GM23338 (cell line): ENCODE results near the gene CNTN1.

Experiments
- CREB1 ChIP-seq: fragments of 250-450 bp; sonication (Bioruptor Pico); IDR thresholded peaks from 2 replicates; pipeline ENCODE4 v1.5.0; 2020; ENCODE audit warnings: low read depth, mild to moderate bottlenecking, moderate library complexity
- EZH2 ChIP-seq: fragments of 200-600 bp; sonication (generic); IDR thresholded peaks from one replicate; pipeline ENCODE4 v1.8.0; 2017; ENCODE audit warnings: antibody characterized with exemption, mild to moderate bottlenecking, low read depth; ENCODE audit not compliant: unreplicated experiment
- EZH2phosphoT487 ChIP-seq: fragments of 200-600 bp; sonication (generic); IDR thresholded peaks from one replicate; pipeline ENCODE4 v1.8.1; 2018; ENCODE audit warnings: antibody characterized with exemption; ENCODE audit not compliant: unreplicated experiment
- JUNB ChIP-seq: IDR thresholded peaks from one replicate; pipeline ENCODE4 v1.6.1; 2016; ENCODE audit warnings: antibody characterized with exemption; ENCODE audit not compliant: unreplicated experiment
- NANOG ChIP-seq: IDR thresholded peaks from 2 replicates; pipeline ENCODE4 v1.6.1; 2016; ENCODE audit warnings: antibody characterized with exemption, borderline replicate concordance
- POLR2AphosphoS5 ChIP-seq: IDR thresholded peaks from 2 replicates; pipeline ENCODE4 v1.6.1; 2016; ENCODE audit warnings: antibody characterized with exemption, low read depth
- STAT1 ChIP-seq: IDR thresholded peaks from one replicate; pipeline ENCODE4 v1.6.1; 2016; ENCODE audit warnings: antibody characterized with exemption; ENCODE audit not compliant: unreplicated experiment
- ZNF114 ChIP-seq: fragments of 250-450 bp; sonication (Bioruptor Pico); IDR thresholded peaks from 2 replicates; pipeline ENCODE4 v1.5.0; 2020; ENCODE audit warnings: mild to moderate bottlenecking, moderate library complexity
- ZNF331 ChIP-seq: fragments of 250-450 bp; sonication (Bioruptor Pico); IDR thresholded peaks from 2 replicates; pipeline ENCODE4 v1.5.0; 2020; ENCODE audit warnings: low read depth, mild to moderate bottlenecking, moderate library complexity
- TF ChIP-seq, protein P1 (sequence below), 2 experiments: fragments of 200-600 bp in 1 of 2; sonication (generic) in 1 of 2; conservative IDR thresholded peaks; 2 replicates each; pipeline versions ENCODE4 v1.5.1 to v1.6.1; 2016 to 2017; ENCODE audit warnings: antibody characterized with exemption in 2 of 2, low read depth in 2 of 2, mild to moderate bottlenecking in 2 of 2, moderate library complexity in 1 of 2
- TF ChIP-seq, protein P2 (sequence below): IDR thresholded peaks from one replicate; pipeline ENCODE4 v1.6.1; 2018; ENCODE audit warnings: antibody characterized with exemption; ENCODE audit not compliant: unreplicated experiment
- TF ChIP-seq, protein P3 (sequence below): IDR thresholded peaks from 2 replicates; pipeline ENCODE4 v1.6.1; 2016; ENCODE audit warnings: antibody characterized with exemption
- TF ChIP-seq, protein P4 (sequence below): fragments of 250-450 bp; sonication (Bioruptor Pico); IDR thresholded peaks from 2 replicates; pipeline ENCODE4 v1.5.0; 2020; ENCODE audit warnings: mild to moderate bottlenecking, moderate library complexity

DNA sequence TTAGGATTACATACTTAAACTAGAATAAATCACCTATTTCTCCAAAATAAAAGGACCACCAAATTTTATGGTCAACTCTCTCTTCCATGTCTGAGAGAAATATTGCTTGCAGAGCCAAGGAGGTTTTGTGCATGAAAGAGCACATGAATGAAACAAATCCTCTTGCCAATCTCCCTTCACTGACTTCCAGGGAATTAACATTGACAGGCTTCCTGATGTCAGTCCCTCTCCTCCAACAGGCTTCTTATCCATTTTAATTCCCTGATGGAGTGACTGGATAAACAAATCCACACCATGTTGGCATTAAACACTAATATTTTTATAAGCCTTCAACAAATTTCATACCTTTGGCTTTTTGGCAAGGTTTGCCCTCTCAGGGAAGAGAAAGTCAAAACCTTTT is 45.3 kb upstream of the CNTN1 start:
- no peak for TF ChIP-seq EZH2
- TF ChIP-seq, protein P1, sequence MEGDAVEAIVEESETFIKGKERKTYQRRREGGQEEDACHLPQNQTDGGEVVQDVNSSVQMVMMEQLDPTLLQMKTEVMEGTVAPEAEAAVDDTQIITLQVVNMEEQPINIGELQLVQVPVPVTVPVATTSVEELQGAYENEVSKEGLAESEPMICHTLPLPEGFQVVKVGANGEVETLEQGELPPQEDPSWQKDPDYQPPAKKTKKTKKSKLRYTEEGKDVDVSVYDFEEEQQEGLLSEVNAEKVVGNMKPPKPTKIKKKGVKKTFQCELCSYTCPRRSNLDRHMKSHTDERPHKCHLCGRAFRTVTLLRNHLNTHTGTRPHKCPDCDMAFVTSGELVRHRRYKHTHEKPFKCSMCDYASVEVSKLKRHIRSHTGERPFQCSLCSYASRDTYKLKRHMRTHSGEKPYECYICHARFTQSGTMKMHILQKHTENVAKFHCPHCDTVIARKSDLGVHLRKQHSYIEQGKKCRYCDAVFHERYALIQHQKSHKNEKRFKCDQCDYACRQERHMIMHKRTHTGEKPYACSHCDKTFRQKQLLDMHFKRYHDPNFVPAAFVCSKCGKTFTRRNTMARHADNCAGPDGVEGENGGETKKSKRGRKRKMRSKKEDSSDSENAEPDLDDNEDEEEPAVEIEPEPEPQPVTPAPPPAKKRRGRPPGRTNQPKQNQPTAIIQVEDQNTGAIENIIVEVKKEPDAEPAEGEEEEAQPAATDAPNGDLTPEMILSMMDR (conservative IDR thresholded peaks at IDR 0.05; ENCODE audit: low read depth in 2 of 2) = no peak
- TF ChIP-seq CREB1 (CRISPR knock-in tag) = no peak
- no peak for TF ChIP-seq NANOG
- TF ChIP-seq EZH2phosphoT487 = no peak
- no peak for TF ChIP-seq POLR2AphosphoS5
- TF ChIP-seq, protein P2, sequence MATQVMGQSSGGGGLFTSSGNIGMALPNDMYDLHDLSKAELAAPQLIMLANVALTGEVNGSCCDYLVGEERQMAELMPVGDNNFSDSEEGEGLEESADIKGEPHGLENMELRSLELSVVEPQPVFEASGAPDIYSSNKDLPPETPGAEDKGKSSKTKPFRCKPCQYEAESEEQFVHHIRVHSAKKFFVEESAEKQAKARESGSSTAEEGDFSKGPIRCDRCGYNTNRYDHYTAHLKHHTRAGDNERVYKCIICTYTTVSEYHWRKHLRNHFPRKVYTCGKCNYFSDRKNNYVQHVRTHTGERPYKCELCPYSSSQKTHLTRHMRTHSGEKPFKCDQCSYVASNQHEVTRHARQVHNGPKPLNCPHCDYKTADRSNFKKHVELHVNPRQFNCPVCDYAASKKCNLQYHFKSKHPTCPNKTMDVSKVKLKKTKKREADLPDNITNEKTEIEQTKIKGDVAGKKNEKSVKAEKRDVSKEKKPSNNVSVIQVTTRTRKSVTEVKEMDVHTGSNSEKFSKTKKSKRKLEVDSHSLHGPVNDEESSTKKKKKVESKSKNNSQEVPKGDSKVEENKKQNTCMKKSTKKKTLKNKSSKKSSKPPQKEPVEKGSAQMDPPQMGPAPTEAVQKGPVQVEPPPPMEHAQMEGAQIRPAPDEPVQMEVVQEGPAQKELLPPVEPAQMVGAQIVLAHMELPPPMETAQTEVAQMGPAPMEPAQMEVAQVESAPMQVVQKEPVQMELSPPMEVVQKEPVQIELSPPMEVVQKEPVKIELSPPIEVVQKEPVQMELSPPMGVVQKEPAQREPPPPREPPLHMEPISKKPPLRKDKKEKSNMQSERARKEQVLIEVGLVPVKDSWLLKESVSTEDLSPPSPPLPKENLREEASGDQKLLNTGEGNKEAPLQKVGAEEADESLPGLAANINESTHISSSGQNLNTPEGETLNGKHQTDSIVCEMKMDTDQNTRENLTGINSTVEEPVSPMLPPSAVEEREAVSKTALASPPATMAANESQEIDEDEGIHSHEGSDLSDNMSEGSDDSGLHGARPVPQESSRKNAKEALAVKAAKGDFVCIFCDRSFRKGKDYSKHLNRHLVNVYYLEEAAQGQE = no peak
- TF ChIP-seq JUNB = no peak
- TF ChIP-seq ZNF331 (CRISPR knock-in tag) = no peak
- TF ChIP-seq ZNF114 = no peak
- TF ChIP-seq, protein P3, sequence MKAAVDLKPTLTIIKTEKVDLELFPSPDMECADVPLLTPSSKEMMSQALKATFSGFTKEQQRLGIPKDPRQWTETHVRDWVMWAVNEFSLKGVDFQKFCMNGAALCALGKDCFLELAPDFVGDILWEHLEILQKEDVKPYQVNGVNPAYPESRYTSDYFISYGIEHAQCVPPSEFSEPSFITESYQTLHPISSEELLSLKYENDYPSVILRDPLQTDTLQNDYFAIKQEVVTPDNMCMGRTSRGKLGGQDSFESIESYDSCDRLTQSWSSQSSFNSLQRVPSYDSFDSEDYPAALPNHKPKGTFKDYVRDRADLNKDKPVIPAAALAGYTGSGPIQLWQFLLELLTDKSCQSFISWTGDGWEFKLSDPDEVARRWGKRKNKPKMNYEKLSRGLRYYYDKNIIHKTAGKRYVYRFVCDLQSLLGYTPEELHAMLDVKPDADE = no peak
- no peak for TF ChIP-seq STAT1
- TF ChIP-seq, protein P4, sequence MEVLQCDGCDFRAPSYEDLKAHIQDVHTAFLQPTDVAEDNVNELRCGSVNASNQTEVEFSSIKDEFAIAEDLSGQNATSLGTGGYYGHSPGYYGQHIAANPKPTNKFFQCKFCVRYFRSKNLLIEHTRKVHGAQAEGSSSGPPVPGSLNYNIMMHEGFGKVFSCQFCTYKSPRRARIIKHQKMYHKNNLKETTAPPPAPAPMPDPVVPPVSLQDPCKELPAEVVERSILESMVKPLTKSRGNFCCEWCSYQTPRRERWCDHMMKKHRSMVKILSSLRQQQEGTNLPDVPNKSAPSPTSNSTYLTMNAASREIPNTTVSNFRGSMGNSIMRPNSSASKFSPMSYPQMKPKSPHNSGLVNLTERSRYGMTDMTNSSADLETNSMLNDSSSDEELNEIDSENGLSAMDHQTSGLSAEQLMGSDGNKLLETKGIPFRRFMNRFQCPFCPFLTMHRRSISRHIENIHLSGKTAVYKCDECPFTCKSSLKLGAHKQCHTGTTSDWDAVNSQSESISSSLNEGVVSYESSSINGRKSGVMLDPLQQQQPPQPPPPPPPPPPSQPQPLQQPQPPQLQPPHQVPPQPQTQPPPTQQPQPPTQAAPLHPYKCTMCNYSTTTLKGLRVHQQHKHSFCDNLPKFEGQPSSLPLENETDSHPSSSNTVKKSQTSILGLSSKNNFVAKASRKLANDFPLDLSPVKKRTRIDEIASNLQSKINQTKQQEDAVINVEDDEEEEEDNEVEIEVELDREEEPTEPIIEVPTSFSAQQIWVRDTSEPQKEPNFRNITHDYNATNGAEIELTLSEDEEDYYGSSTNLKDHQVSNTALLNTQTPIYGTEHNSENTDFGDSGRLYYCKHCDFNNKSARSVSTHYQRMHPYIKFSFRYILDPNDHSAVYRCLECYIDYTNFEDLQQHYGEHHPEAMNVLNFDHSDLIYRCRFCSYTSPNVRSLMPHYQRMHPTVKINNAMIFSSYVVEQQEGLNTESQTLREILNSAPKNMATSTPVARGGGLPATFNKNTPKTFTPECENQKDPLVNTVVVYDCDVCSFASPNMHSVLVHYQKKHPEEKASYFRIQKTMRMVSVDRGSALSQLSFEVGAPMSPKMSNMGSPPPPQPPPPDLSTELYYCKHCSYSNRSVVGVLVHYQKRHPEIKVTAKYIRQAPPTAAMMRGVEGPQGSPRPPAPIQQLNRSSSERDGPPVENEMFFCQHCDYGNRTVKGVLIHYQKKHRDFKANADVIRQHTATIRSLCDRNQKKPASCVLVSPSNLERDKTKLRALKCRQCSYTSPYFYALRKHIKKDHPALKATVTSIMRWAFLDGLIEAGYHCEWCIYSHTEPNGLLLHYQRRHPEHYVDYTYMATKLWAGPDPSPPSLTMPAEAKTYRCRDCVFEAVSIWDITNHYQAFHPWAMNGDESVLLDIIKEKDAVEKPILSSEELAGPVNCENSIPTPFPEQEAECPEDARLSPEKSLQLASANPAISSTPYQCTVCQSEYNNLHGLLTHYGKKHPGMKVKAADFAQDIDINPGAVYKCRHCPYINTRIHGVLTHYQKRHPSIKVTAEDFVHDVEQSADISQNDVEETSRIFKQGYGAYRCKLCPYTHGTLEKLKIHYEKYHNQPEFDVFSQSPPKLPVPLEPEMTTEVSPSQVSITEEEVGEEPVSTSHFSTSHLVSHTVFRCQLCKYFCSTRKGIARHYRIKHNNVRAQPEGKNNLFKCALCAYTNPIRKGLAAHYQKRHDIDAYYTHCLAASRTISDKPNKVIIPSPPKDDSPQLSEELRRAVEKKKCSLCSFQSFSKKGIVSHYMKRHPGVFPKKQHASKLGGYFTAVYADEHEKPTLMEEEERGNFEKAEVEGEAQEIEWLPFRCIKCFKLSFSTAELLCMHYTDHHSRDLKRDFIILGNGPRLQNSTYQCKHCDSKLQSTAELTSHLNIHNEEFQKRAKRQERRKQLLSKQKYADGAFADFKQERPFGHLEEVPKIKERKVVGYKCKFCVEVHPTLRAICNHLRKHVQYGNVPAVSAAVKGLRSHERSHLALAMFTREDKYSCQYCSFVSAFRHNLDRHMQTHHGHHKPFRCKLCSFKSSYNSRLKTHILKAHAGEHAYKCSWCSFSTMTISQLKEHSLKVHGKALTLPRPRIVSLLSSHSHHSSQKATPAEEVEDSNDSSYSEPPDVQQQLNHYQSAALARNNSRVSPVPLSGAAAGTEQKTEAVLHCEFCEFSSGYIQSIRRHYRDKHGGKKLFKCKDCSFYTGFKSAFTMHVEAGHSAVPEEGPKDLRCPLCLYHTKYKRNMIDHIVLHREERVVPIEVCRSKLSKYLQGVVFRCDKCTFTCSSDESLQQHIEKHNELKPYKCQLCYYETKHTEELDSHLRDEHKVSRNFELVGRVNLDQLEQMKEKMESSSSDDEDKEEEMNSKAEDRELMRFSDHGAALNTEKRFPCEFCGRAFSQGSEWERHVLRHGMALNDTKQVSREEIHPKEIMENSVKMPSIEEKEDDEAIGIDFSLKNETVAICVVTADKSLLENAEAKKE (CRISPR knock-in tag) = no peak
